Vagina (tissue), 2 donors: ENCODE data around the gene FCAR.
"Not testable (repeated sequence)": the region's sequence is repeated elsewhere in the genome, so short reads cannot be mapped to it uniquely, and the experiment has no call there.

ENCODE experiments used
- CTCF ChIP-seq, 3 experiments: fragments of 450-650 bp in 2 of 3; fragments of 200-600 bp in 1 of 3; sonication (generic) in 1 of 3; IDR thresholded peaks; one replicate each; pipeline ENCODE4 v1.5.1; 2017 to 2019; ENCODE audit warnings: antibody characterized with exemption in 3 of 3, mild to moderate bottlenecking in 2 of 3, moderate library complexity in 2 of 3
- POLR2A ChIP-seq, 2 donors: fragments of 450-650 bp; IDR thresholded peaks; one replicate each; pipeline ENCODE4 v1.6.1; 2017; ENCODE audit warnings: antibody characterized with exemption in 2 of 2, mild to moderate bottlenecking in 2 of 2, moderate library complexity in 2 of 2

GRCh38 chr19:54899646-54900045, 25.6 kb downstream of the FCAR start:
- not testable (repeated sequence) for TF ChIP-seq CTCF, POLR2A (IDR thresholded peaks at IDR 0.05)
